Activated T-helper 1 cell treated with anti-CD3 and anti-CD28 coated beads, Interleukin-12 subunit alpha, Interleukin-12 subunit beta, Interleukin-2, Interleukin-4 antibody, amounts not matched to agents 30 ng/mL and 10 ng/mL and 1 ng/mL, durations not matched to agents 14 hours and 24 hours and 36 hours (primary cell): Measurements from ENCODE around the gene SOX11. TPM values are rescaled to one million over a fixed set of nuclear protein-coding genes. Genes with fewer than 3 reads are reported as not detected.

Experiments
- DNase-seq: peaks from one replicate; pipeline ENCODE4 v3.0.0; 2021; ENCODE audit warnings: low spot score
- H3K27ac Mint-ChIP-seq: one replicate; pipeline ENCODE4 v1.8.0; 2021; ENCODE audit warnings: mild to moderate bottlenecking, mixed read lengths
- H3K27me3 Mint-ChIP-seq: one replicate; pipeline ENCODE4 v1.8.0; 2022; ENCODE audit warnings: mild to moderate bottlenecking, moderate library complexity, mixed read lengths; ENCODE audit not compliant: insufficient read depth
- H3K36me3 Mint-ChIP-seq: one replicate; pipeline ENCODE4 v1.8.0; 2021; ENCODE audit warnings: low read depth, mixed read lengths
- H3K4me1 Mint-ChIP-seq: one replicate; pipeline ENCODE4 v1.8.0; 2021; ENCODE audit warnings: low read depth, mixed read lengths
- H3K4me3 Mint-ChIP-seq: one replicate; pipeline ENCODE4 v1.8.0; 2021; ENCODE audit warnings: mild to moderate bottlenecking, moderate library complexity, mixed read lengths
- H3K9me3 Mint-ChIP-seq: one replicate; pipeline ENCODE4 v1.8.0; 2021; ENCODE audit warnings: mixed read lengths
- intact Hi-C: fragments of 100-400 bp; cut with micrococcal nuclease; formaldehyde crosslinking; loops from one replicate; pipeline ENCODE4 v1.15.1; 2024
- total RNA-seq: library from RNA; stranded (reverse); gene quantifications from 2 replicates; pipeline ENCODE4 v1.2.3, GENCODE V29; 2022

Gene SOX11
- total RNA-seq, 1 donor from 2014 or later = not detected

DNA sequence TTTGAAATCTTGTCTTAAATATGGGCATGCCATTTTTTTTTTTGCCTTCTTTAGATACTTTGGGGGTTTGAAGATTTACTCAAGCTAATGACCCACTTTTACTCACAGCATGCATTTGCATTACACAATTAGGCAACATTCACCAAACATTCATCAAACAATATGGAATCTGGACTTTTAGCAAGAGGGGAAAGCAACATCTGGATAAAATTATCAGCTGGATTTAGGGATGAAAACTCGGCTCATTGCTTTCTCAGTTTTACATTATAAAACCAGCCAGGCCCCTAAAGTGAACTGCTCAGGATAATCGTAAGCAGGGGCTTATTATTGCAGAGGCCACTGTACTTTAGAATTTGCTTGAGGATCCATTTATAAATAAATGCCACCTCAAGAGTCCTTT lies 44.7 kb downstream of the SOX11 start:
- H3K27me3 Mint-ChIP-seq = no peaks in the 10 kb centered on the region
- no peaks in the 10 kb centered on the region for H3K4me1 Mint-ChIP-seq

DNA sequence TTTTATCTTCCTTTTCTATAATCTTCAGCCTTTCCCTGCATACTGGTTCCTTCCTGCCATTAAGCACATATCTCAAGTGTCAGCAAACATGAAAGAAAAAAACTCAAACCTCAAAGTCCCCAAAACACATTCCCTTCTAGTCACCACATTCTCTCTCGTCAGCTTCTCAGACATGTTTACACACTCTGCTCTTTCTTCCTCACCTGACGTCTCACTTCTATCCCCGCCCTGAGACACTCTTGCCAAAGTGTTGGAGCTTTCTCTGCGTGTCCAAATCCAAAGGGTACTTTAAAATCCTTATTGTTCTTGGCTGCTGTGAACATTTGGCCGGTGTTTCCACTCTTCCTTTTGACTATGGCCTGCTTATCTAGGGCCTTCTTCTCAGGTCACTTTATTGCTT lies 47.9 kb downstream of the SOX11 start:
- no peak overlapping the region for H3K27ac Mint-ChIP-seq
- no peaks in the 10 kb centered on the region for H3K4me1 Mint-ChIP-seq
- H3K4me3 Mint-ChIP-seq = no peak overlapping the region
- no peaks in the 10 kb centered on the region for H3K36me3 Mint-ChIP-seq
- no peaks in the 10 kb centered on the region for H3K9me3 Mint-ChIP-seq
- intact Hi-C loops = no loop called here
- no peak for DNase-seq
- no peaks in the 10 kb centered on the region for H3K27me3 Mint-ChIP-seq

More for the DNA sequence above, 44.7 kb downstream of the SOX11 start:
- Mint-ChIP-seq H3K4me3 (no peak overlapping the region), H3K9me3 (no peaks in the 10 kb centered on the region), H3K27ac (no peak overlapping the region), H3K36me3 (no peaks in the 10 kb centered on the region)
- intact Hi-C loops = no loop called here
- no peak for DNase-seq

DNA sequence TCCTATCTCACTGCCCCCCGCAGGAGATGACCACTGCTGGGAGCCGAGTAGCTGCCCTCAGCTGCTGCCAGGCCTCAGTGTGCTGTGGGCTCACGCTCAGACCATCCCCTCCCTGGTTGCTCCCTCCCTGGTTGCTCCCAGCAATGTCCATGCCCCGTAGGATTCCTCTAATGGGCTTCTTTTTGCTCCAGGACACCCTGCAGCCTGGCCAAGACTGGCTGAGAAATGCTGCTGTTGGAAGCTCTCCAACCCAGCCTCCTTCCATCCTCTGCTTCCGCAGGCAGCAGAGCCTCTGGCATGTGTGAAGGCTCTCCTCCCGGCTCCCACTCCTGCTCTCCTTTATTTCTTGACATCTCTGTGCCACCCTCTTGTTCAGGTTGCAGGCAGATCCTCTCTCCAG lies 48.6 kb downstream of the SOX11 start:
- no peaks in the 10 kb centered on the region for H3K9me3 Mint-ChIP-seq
- no peaks in the 10 kb centered on the region for H3K36me3 Mint-ChIP-seq
- H3K27ac Mint-ChIP-seq = no peak overlapping the region
- no peak overlapping the region for H3K4me3 Mint-ChIP-seq
- H3K4me1 Mint-ChIP-seq = no peaks in the 10 kb centered on the region
- H3K27me3 Mint-ChIP-seq = no peaks in the 10 kb centered on the region
- intact Hi-C loops = no loop called here
- no peak for DNase-seq

DNA sequence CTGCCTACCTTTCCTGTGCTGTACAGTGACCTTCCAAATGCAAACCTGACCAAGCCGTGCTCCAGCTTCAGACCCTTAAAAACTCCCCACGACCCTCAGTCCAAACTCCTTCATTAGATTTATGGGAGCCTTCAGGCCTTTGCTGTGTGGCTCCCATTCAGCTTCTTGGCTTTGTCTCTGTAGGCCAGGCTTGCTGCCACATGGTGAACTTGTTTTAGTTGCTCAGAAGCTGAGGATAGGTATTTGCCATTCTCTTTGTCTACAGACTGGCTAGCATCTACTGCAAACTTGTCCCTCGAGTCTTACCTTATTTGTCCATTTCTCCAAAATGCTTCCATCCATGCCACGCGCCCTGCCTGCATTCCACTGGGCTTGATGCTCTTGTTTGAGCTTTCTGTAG lies 49.1 kb downstream of the SOX11 start:
- no peak overlapping the region for H3K27ac Mint-ChIP-seq
- no peaks in the 10 kb centered on the region for H3K36me3 Mint-ChIP-seq
- intact Hi-C loops = no loop called here
- no peaks in the 10 kb centered on the region for H3K27me3 Mint-ChIP-seq
- H3K9me3 Mint-ChIP-seq = no peaks in the 10 kb centered on the region
- no peak for DNase-seq
- no peaks in the 10 kb centered on the region for H3K4me1 Mint-ChIP-seq
- H3K4me3 Mint-ChIP-seq = no peak overlapping the region

DNA sequence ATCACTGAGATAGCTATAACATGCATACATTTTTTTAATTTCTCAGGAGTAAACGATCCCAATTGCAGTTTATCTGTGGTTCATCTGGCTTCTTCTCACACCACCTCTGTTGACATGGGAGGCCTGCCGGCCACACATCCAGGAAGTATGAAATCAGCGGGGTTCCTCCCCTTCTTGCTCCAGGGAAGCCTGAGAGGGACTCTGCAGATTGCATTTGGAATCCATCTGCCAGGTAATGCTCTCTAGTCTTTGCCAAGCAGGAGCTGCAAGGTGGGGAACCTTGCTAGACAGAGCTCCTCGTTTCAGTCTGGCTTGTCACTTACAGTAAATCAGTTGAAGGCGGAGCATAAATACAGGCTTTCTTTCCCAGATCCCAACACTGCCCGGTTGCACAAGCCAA lies 49.9 kb downstream of the SOX11 start:
- H3K27me3 Mint-ChIP-seq = no peaks in the 10 kb centered on the region
- H3K27ac Mint-ChIP-seq = no peak overlapping the region
- no peaks in the 10 kb centered on the region for H3K36me3 Mint-ChIP-seq
- intact Hi-C loops = no loop called here
- no peak for DNase-seq
- H3K4me3 Mint-ChIP-seq = no peak overlapping the region
- H3K4me1 Mint-ChIP-seq = no peaks in the 10 kb centered on the region
- H3K9me3 Mint-ChIP-seq = no peaks in the 10 kb centered on the region

DNA sequence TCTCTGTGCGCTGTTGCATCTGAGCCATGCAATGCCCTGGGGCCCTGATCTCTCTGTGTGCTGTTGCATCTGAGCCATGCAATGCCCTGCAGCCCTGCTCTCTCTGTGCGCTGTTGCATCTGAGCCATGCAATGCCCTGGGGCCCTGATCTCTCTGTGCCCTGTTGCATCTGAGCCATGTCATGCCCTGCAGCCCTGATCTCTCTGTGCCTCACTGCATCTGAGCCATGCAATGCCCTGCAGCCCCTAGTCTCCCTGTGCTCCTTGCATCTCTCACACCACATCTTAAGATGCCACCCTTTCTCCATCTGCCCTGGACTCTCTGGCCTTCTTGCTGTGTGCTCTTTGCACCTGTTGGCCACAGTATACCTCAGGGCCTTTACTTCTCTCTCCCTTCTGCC lies 56.2 kb downstream of the SOX11 start:
- H3K27me3 Mint-ChIP-seq = no peaks in the 10 kb centered on the region
- DNase-seq = no peak

DNA sequence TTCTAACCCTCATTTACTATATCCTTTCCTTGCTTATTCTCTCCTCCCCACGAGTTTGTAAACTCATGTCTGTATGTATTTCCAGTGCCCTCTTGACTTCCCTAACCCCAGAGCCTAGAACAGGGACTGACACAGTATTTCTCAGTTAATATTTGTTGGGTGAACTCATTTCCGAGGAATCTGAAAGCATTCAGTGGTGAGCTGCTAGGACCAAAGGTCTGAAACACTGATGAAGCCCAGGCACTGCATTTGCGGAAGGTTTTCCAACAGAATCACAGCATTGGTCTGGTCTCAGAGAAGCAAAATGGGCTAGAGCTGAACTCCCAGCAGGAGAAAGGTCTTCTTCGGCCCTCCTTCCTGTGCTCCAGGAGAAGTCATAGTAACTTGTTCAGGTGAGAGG lies 56.8 kb downstream of the SOX11 start:
- Mint-ChIP-seq H3K4me3 (no peak overlapping the region), H3K9me3 (no peaks in the 10 kb centered on the region), H3K27me3 (no peaks in the 10 kb centered on the region), H3K27ac (no peak overlapping the region), H3K4me1 (no peaks in the 10 kb centered on the region), H3K36me3 (no peaks in the 10 kb centered on the region)
- intact Hi-C loops = no loop called here
- no peak for DNase-seq

More for the DNA sequence above, 56.2 kb downstream of the SOX11 start:
- intact Hi-C loops = no loop called here
- H3K36me3 Mint-ChIP-seq = no peaks in the 10 kb centered on the region
- no peaks in the 10 kb centered on the region for H3K9me3 Mint-ChIP-seq
- H3K4me3 Mint-ChIP-seq = no peak overlapping the region
- H3K27ac Mint-ChIP-seq = no peak overlapping the region
- no peaks in the 10 kb centered on the region for H3K4me1 Mint-ChIP-seq

DNA sequence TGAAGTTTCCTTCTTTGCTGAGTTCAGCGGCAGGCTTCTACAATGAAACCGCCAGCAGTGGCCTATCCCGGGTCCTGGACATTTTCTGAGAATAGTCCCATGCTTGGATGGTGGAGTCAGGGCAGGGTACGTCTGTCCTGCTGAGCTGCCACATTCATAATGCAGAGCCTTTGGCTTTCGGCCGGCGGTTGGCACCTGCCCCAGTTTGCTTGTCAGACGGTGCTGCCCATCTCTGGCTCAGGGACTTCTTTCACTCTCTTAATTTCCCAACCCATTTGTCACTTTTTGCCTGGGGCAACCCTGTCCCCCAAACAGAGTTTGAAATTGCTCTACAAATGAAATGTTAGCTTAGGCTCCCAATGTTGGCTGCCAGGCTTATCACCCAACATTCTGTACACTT lies 57.2 kb downstream of the SOX11 start:
- no peak overlapping the region for H3K27ac Mint-ChIP-seq
- H3K27me3 Mint-ChIP-seq = no peaks in the 10 kb centered on the region
- no peak for DNase-seq
- no peaks in the 10 kb centered on the region for H3K36me3 Mint-ChIP-seq
- H3K4me1 Mint-ChIP-seq = no peaks in the 10 kb centered on the region
- intact Hi-C loops = no loop called here
- H3K9me3 Mint-ChIP-seq = no peaks in the 10 kb centered on the region
- no peak overlapping the region for H3K4me3 Mint-ChIP-seq
